H1 (cell line): ENCODE results near the gene CABP4. TPM values are rescaled to one million over a fixed set of nuclear protein-coding genes. Genes with fewer than 3 reads are reported as not detected.

Experiments used
- BCL11A ChIP-seq, 2 experiments: IDR thresholded peaks; one replicate each; pipeline ENCODE4 v1.6.1; 2011; ENCODE audit warnings: low read depth in 2 of 2, low read length in 2 of 2, mild to moderate bottlenecking in 2 of 2
- CEBPB ChIP-seq: IDR thresholded peaks from 2 replicates; pipeline ENCODE4 v1.6.1; 2012; ENCODE audit warnings: low read depth, low read length
- CTCF ChIP-seq, 3 experiments: IDR thresholded peaks; 1 replicate in 2 of 3; 2 replicates in 1 of 3; pipeline versions ENCODE4 v1.5.1 to v1.6.1; 2011; ENCODE audit warnings: low read length in 3 of 3, mild to moderate bottlenecking in 3 of 3, inconsistent platforms in 2 of 3, low read depth in 1 of 3, moderate library complexity in 1 of 3; ENCODE audit not compliant: insufficient read depth in 1 of 3; ENCODE audit errors: control extremely low read depth in 1 of 3
- HDAC6 ChIP-seq: IDR thresholded peaks from one replicate; pipeline ENCODE4 v1.7.1; 2012; ENCODE audit warnings: low read depth, mild to moderate bottlenecking, inconsistent platforms, low read length, moderate library complexity
- RNF2 ChIP-seq: fragments of 200-900, 300-1000 bp; sonication (generic); IDR thresholded peaks from 2 replicates; pipeline ENCODE4 v1.7.1; 2016; ENCODE audit warnings: borderline replicate concordance, low read depth, mild to moderate bottlenecking, antibody characterized with exemption, low read length; ENCODE audit not compliant: poor library complexity, severe bottlenecking; ENCODE audit errors: missing control alignments
- polyA plus RNA-seq, 7 experiments: library from polyadenylated mRNA; depleted of rRNA in 3 of 7; stranded (reverse) in 5 of 7; unstranded in 2 of 7; fragments of >200 nt in 5 of 7; fragments of 200-250 nt in 2 of 7; gene quantifications; 1 replicate in 5 of 7; 2 replicates in 1 of 7; 4 replicates in 1 of 7; pipeline versions ENCODE4 v1.2.1 to v1.2.3, GENCODE V29; 2011 to 2013; ENCODE audit warnings: missing spikeins in 2 of 7, mixed read lengths in 2 of 7
- total RNA-seq: library from RNA; stranded (reverse); fragmentation: NEBNext Ultra II Directional; extraction: Animal tissue kit (Norgen Biotek cat#: 25700); gene quantifications from 2 replicates; pipeline ENCODE4 v1.2.1, GENCODE V29; 2021

The CABP4 gene
- total and polyA plus RNA-seq, 2 of the 8 experiments (the other 6 are each of a cell fraction or from before 2014, with no cell fraction given) = not detected

GRCh38 chr11:67498544-67498972, 43.4 kb downstream of the CABP4 start (continued):
- no peak for TF ChIP-seq CTCF (IDR thresholded peaks at IDR 0.05; ENCODE audit: control extremely low read depth in 1 of 3, insufficient read depth in 1 of 3, low read depth in 1 of 3, low read length in 3 of 3)
- no peak for TF ChIP-seq BCL11A (IDR thresholded peaks at IDR 0.05; ENCODE audit: low read depth in 2 of 2, low read length in 2 of 2)
- TF ChIP-seq CEBPB = no peak
- TF ChIP-seq HDAC6 = no peak
- no peak for TF ChIP-seq RNF2
